Activated CD4-positive, alpha-beta T cell treated with anti-CD3 and anti-CD28 coated beads for 36 hours (primary cell): ENCODE measurements around the gene EPC2. TPM values are rescaled to one million over a fixed set of nuclear protein-coding genes. Genes with fewer than 3 reads are reported as not detected.
"Not testable (repeated sequence)": the region's sequence is repeated elsewhere in the genome, so short reads cannot be mapped to it uniquely, and the experiment has no call there.

Experiments used
- ATAC-seq: fragments of 200-7000 bp; cut with Tn5 transposase; one replicate; pipeline ENCODE4 v1.10.0; 2021; ENCODE audit warnings: mild to moderate bottlenecking, moderate library complexity
- CTCF ChIA-PET: fragments of 350-600 bp; sonication (Branson Sonifier 250); formaldehyde crosslinking; loops from one replicate; lab custom pipeline; 2021; ENCODE audit warnings: antibody characterized with exemption; lab: Charles Lee
- POLR2A ChIA-PET: fragments of 350-600 bp; sonication (Branson Sonifier 250); formaldehyde crosslinking; loops from one replicate; lab custom pipeline; 2021; ENCODE audit warnings: antibody characterized with exemption, inconsistent platforms; lab: Charles Lee
- DNase-seq: peaks from one replicate; pipeline ENCODE4 v3.0.0-alpha.2; 2020
- H3K27ac Mint-ChIP-seq: one replicate; pipeline ENCODE4 v1.8.0; 2021; ENCODE audit warnings: mixed read lengths
- H3K27me3 Mint-ChIP-seq: one replicate; pipeline ENCODE4 v1.8.0; 2021; ENCODE audit warnings: mixed read lengths
- H3K36me3 Mint-ChIP-seq: one replicate; pipeline ENCODE4 v1.8.0; 2021; ENCODE audit warnings: low read depth, mixed read lengths
- H3K4me1 Mint-ChIP-seq: one replicate; pipeline ENCODE4 v1.8.0; 2021; ENCODE audit warnings: mixed read lengths
- H3K4me3 Mint-ChIP-seq: one replicate; pipeline ENCODE4 v1.8.0; 2021; ENCODE audit warnings: mild to moderate bottlenecking, moderate library complexity, mixed read lengths
- H3K9me3 Mint-ChIP-seq: one replicate; pipeline ENCODE4 v1.8.0; 2021; ENCODE audit warnings: low read depth, mixed read lengths
- intact Hi-C, 2 experiments: fragments of 100-400 bp; cut with DNase I in 1 of 2; cut with micrococcal nuclease in 1 of 2; formaldehyde crosslinking; loops; one replicate each; pipeline versions ENCODE4 v1.14.2 to v1.15.1; 2022 to 2024; cut with DNase I, micrococcal nuclease
- total RNA-seq, 2 experiments: library from RNA; stranded (reverse); gene quantifications; one replicate each; pipeline ENCODE4 v1.2.3, GENCODE V29; 2021

EPC2 gene
- total RNA-seq, 2 experiments from 2014 or later, result 20.8 to 25.7 TPM

GRCh38 chr2:148653437-148653836, 8.9 kb downstream of the EPC2 start:
- peaks cover 93% of the 10 kb centered on the region for H3K4me1 Mint-ChIP-seq
- no peaks in the 10 kb centered on the region for H3K27me3 Mint-ChIP-seq
- POLR2A ChIA-PET, result interaction anchor here (0.7 kb wide), 1 partner anchor 50 kb away, joined by 3 read pairs; no protein-coding TSS in a partner anchor
- DNase-seq (no peak), ATAC-seq (peak; percentile 62)
- CTCF ChIA-PET, result interaction anchor here (0.6 kb wide), 1 partner anchor 198 kb away, joined by 3 read pairs; no protein-coding TSS in a partner anchor
- intact Hi-C loops, result no loop called here
- H3K9me3 Mint-ChIP-seq, result no peaks in the 10 kb centered on the region
- no peak overlapping the region for H3K4me3 Mint-ChIP-seq
- peak overlapping the region; percentile 48 for H3K27ac Mint-ChIP-seq
- H3K36me3 Mint-ChIP-seq, result peaks cover 7% of the 10 kb centered on the region

- CTCF ChIA-PET, result no interaction called here
- POLR2A ChIA-PET, result no interaction called here
- no peak for DNase-seq
- intact Hi-C loops, result no loop called here
- Mint-ChIP-seq H3K9me3 (no peaks in the 10 kb centered on the region), H3K36me3 (peaks cover 3% of the 10 kb centered on the region), H3K27ac (no peak overlapping the region), H3K27me3 (no peaks in the 10 kb centered on the region), H3K4me1 (peaks cover 91% of the 10 kb centered on the region), H3K4me3 (no peak overlapping the region)
- no peak for ATAC-seq
Measured at GRCh38 chr2:148654435-148654834, 9.9 kb downstream of the EPC2 start.

- DNase-seq, result no peak
- Mint-ChIP-seq H3K27ac (no peak overlapping the region), H3K4me3 (no peak overlapping the region), H3K27me3 (no peaks in the 10 kb centered on the region), H3K4me1 (peaks cover 92% of the 10 kb centered on the region), H3K9me3 (peaks cover 2% of the 10 kb centered on the region), H3K36me3 (peaks cover 3% of the 10 kb centered on the region)
- CTCF ChIA-PET, result interaction anchor here (1.5 to 3.8 kb wide), 3 partner anchors 8 to 19 kb away, joined by 4 to 19 read pairs (median 5); no protein-coding TSS in a partner anchor
- ATAC-seq, result peak; percentile 10
- intact Hi-C loops, result no loop called here
- POLR2A ChIA-PET, result interaction anchor here (0.6 to 0.9 kb wide), 3 partner anchors 10 to 54 kb away, joined by 3 to 6 read pairs (median 3); no protein-coding TSS in a partner anchor
Measured at GRCh38 chr2:148656516-148656915, 12.0 kb downstream of the EPC2 start.

- peak overlapping the region; percentile 43 for H3K4me3 Mint-ChIP-seq
- ChIA-PET CTCF (interaction anchor here (3.8 kb wide), 1 partner anchor 13 kb away, joined by 19 read pairs; no protein-coding TSS in a partner anchor), POLR2A (interaction anchor here (1.0 kb wide), 1 partner anchor 13 kb away, joined by 3 read pairs; no protein-coding TSS in a partner anchor)
- intact Hi-C loops, result loop anchor here (1.0 to 2.0 kb wide), 4 partner anchors 10 to 14 kb away; partner anchors contain the start of gene EPC2 (in 1 of the 2)
- H3K27me3 Mint-ChIP-seq, result no peaks in the 10 kb centered on the region
- H3K36me3 Mint-ChIP-seq, result peaks cover 13% of the 10 kb centered on the region
- H3K27ac Mint-ChIP-seq, result peak overlapping the region; percentile 65
- ATAC-seq (peak; percentile 69), DNase-seq (no peak)
- peaks cover 2% of the 10 kb centered on the region for H3K9me3 Mint-ChIP-seq
- peaks cover 73% of the 10 kb centered on the region for H3K4me1 Mint-ChIP-seq
Measured at GRCh38 chr2:148658807-148659722, 14.5 kb downstream of the EPC2 start.

DNA sequence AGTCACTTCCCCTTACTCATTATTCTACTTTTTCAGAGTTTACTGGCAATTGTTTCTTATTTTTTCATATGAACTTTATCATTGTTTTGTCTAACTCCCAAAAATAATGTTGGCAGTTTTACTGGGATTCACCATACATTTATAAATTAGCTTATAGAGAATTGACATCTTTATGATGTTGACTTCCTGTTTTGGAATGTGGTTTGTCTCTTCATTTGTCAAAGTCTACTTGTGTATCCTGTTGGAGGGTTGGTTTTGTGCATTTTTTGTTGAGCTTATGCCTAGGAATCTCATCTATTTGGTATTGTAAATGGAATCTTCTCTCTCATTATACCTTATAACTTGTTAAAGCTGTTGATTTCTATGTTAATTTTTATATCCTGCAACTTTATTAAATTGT, 16.4 kb downstream of the EPC2 start:
- no peak overlapping the region for H3K4me3 Mint-ChIP-seq
- intact Hi-C loops, result no loop called here

DNA sequence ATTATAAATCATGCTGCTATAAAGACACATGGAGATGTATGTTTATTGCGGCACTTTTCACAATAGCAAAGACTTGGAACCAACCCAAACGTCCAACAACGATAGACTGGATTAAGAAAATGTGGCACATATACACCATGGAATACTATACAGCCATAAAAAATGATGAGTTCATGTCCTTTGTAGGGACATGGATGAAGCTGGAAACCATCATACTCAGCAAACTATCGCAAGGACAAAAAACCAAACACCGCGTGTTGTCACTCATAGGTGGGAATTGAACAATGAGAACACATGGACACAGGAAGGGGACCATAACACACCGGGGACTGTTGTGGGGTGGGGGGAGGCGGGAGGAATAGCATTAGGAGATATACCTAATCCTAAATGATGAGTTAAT, 17.8 kb downstream of the EPC2 start:
- intact Hi-C loops, DNase-seq, H3K9me3 Mint-ChIP-seq, H3K27ac Mint-ChIP-seq, ATAC-seq, POLR2A ChIA-PET, H3K27me3 Mint-ChIP-seq, H3K4me3 Mint-ChIP-seq: not testable (repeated sequence)
- H3K36me3 Mint-ChIP-seq, result peaks cover 11% of the 10 kb centered on the region
- peaks cover 68% of the 10 kb centered on the region for H3K4me1 Mint-ChIP-seq
- CTCF ChIA-PET, result interaction anchor here (1.0 kb wide), 1 partner anchor 16 kb away, joined by 3 read pairs; no protein-coding TSS in a partner anchor

More for the DNA sequence above, 16.4 kb downstream of the EPC2 start:
- no peak for DNase-seq
- Mint-ChIP-seq H3K4me1 (peaks cover 70% of the 10 kb centered on the region), H3K9me3 (peaks cover 2% of the 10 kb centered on the region), H3K27ac (no peak overlapping the region), H3K27me3 (no peaks in the 10 kb centered on the region), H3K36me3 (peaks cover 11% of the 10 kb centered on the region)
- ChIA-PET POLR2A (interaction anchor here (0.6 kb wide), 1 partner anchor 916 kb away, joined by 3 read pairs; no protein-coding TSS in a partner anchor), CTCF (interaction anchor here (0.8 to 1.3 kb wide), 4 partner anchors 14 to 356 kb away, joined by 3 to 6 read pairs (median 4); no protein-coding TSS in a partner anchor)
- no peak for ATAC-seq

- ChIA-PET CTCF (interaction anchor here (1.0 to 1.4 kb wide), 2 partner anchors 8 to 30 kb away, joined by 4 read pairs; no protein-coding TSS in a partner anchor), POLR2A (no interaction called here)
- Mint-ChIP-seq H3K27ac (no peak overlapping the region), H3K27me3 (no peaks in the 10 kb centered on the region), H3K4me1 (peaks cover 69% of the 10 kb centered on the region), H3K4me3 (no peak overlapping the region), H3K36me3 (peaks cover 11% of the 10 kb centered on the region), H3K9me3 (peaks cover 2% of the 10 kb centered on the region)
- intact Hi-C loops, result no loop called here
- DNase-seq (no peak), ATAC-seq (no peak)
Measured at GRCh38 chr2:148664229-148664628, 19.7 kb downstream of the EPC2 start.

- CTCF ChIA-PET, result interaction anchor here (0.6 to 1.3 kb wide), 2 partner anchors 9 to 139 kb away, joined by 3 to 4 read pairs; no protein-coding TSS in a partner anchor
- peaks cover 11% of the 10 kb centered on the region for H3K36me3 Mint-ChIP-seq
- peak; percentile 49 for ATAC-seq
Measured at GRCh38 chr2:148666555-148666954, 22.0 kb downstream of the EPC2 start.

DNA sequence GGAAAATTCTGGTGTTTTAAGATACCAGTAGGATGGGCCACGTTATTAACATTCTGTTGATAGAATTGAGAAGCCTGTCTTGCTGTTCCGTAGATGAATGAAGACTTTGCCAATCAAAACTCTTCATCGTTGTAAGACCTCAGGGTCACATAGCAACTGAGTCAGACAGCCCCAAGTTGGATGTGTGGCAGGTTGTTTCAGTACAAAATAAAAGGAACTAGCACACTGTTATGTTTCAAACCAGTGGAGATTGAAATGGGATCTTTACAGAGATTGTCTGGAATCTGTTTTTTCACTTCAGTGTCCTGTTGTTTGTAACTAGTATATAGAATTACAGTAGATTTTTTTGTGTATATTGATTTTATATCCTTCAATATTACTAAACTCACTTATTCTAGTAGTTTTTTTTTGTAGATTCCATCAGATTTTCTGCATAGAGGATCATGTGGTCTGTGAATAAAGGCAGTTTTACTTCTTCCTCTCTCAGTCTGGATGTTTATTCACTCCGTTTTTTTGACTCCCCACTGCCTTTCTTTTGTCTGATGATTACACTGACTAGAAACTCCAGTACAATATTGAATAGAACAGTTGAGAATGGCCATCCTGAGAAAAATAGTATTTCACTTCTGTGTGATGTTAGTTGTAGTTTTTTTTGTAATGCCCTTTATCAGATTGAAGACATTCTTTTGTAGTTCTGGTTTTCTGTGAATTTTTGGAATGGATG, 22.7 kb downstream of the EPC2 start:
- no peak for ATAC-seq
- intact Hi-C loops, result no loop called here
- Mint-ChIP-seq H3K4me3 (no peak overlapping the region), H3K4me1 (peaks cover 68% of the 10 kb centered on the region), H3K36me3 (peaks cover 8% of the 10 kb centered on the region), H3K9me3 (peaks cover 3% of the 10 kb centered on the region), H3K27me3 (no peaks in the 10 kb centered on the region), H3K27ac (peak overlapping the region; percentile 42)
- CTCF ChIA-PET, result no interaction called here
- POLR2A ChIA-PET, result no interaction called here
- DNase-seq, result no peak

More at GRCh38 chr2:148666555-148666954, 22.0 kb downstream of the EPC2 start:
- intact Hi-C loops, result no loop called here
- POLR2A ChIA-PET, result interaction anchor here (0.7 kb wide), 1 partner anchor 1029 kb away, joined by 3 read pairs; no protein-coding TSS in a partner anchor
- H3K4me1 Mint-ChIP-seq, result peaks cover 65% of the 10 kb centered on the region
- peak overlapping the region; percentile 42 for H3K27ac Mint-ChIP-seq
- H3K9me3 Mint-ChIP-seq, result no peaks in the 10 kb centered on the region
- no peaks in the 10 kb centered on the region for H3K27me3 Mint-ChIP-seq
- H3K4me3 Mint-ChIP-seq, result no peak overlapping the region
- DNase-seq, result no peak

DNA sequence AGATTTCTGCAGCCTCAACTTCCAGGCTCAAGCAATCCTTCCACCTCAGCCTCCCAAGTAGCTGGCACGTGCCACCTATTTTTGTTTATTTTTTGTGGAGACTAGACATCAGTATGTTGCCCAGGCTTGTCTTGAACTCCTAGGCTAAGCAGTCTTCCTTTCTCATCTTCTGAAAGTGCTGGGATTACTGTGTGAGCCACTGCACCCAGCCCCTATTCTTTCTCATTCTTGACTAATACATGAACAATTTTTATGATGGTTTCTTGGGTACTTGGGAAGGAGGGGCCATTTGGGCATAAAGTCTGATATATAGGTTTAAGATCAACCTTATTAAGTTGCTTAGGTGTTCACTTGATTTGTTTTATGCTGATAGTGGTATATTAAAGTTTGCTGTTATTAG, 26.2 kb downstream of the EPC2 start:
- peak; percentile 40 for ATAC-seq
- H3K4me3 Mint-ChIP-seq, result no peak overlapping the region

More for the DNA sequence above, 26.2 kb downstream of the EPC2 start:
- ChIA-PET CTCF (no interaction called here), POLR2A (no interaction called here)
- H3K27me3 Mint-ChIP-seq, result no peaks in the 10 kb centered on the region
- H3K9me3 Mint-ChIP-seq, result peaks cover 6% of the 10 kb centered on the region
- peaks cover 78% of the 10 kb centered on the region for H3K4me1 Mint-ChIP-seq
- H3K27ac Mint-ChIP-seq, result peak overlapping the region; percentile 61
- no peak for DNase-seq
- intact Hi-C loops, result no loop called here
- H3K36me3 Mint-ChIP-seq, result peaks cover 6% of the 10 kb centered on the region
